ENCODE data around the gene MARCHF5.

MARCHF5 gene

DNA sequence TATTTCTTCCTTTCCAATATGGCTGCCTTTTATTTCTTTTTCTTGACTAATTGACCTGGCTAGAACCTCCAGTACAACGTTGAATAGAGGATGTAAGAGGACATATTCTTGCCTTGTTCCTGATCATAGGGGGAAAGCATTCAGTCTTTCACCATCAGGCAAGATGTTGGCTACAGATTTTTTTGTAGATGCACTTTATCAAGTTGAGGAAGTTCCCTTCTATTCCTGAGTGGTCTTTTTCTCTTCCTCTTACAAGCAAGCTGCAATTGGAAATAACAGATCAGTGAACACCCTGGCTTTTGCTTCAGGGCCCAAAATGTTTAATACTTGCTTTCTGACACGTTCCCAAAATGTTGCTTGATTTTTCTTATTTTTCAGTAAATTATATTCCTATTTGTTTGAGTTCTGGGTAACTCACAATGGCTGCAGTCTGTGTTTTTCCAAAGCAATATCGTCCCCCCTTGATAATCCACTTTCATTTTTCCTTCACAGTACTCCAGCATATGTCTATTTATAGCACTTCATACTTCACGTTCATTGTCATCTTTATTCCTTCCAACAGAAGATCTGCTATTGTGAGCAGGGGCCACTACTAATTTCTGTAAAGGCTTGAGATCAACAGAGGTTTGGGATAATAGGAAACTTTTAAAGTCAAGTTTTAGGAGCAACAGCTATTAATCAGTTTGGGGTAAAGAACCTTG, 11.8 kb upstream of the MARCHF5 start:
- no peaks in the 10 kb centered on the region for H3K9me3 Mint-ChIP-seq
- peaks cover 3% of the 10 kb centered on the region for H3K36me3 Mint-ChIP-seq (ENCODE audit: insufficient read depth)
- H3K4me1 Mint-ChIP-seq, result no peaks in the 10 kb centered on the region
- H3K4me3 Mint-ChIP-seq, result no peak overlapping the region
- no peak for DNase-seq (ENCODE audit: low spot score in 2 of 2)
- peak overlapping the region; percentile 26 for H3K27ac Mint-ChIP-seq (ENCODE audit: low read depth)
- no peaks in the 10 kb centered on the region for H3K27me3 Mint-ChIP-seq
- ATAC-seq (replicated peaks; ENCODE audit: extremely low read depth, poor library complexity, severe bottlenecking), result no peak

DNA sequence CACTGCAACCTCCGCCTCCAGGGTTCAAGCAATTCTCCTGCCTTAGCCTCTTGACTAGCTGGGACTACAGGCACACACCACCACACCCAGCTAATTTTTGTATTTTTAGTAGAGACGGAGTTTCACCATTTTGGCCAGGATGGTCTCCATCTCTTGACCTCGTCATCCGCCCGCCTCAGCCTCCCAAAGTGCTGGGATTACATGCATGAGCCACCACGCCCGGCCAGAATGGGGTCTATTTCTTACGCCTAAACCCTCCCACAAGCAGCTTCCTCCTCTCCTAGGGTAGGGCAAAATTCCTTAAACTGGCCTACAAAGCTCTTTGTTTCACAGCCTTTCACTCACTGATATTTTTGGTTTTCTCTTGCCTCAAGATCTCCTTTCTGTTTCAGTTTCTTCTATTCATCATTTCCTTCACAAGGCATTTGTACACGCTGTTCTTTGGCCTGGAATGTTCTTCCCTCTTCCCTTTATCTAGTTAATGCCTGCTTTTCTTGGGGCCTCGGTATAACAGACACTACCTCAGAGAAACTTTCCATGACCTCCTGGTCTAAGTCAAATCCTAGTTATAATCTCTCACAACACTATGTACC, 6.8 kb upstream of the MARCHF5 start:
- no peak for DNase-seq (ENCODE audit: low spot score in 2 of 2)

DNA sequence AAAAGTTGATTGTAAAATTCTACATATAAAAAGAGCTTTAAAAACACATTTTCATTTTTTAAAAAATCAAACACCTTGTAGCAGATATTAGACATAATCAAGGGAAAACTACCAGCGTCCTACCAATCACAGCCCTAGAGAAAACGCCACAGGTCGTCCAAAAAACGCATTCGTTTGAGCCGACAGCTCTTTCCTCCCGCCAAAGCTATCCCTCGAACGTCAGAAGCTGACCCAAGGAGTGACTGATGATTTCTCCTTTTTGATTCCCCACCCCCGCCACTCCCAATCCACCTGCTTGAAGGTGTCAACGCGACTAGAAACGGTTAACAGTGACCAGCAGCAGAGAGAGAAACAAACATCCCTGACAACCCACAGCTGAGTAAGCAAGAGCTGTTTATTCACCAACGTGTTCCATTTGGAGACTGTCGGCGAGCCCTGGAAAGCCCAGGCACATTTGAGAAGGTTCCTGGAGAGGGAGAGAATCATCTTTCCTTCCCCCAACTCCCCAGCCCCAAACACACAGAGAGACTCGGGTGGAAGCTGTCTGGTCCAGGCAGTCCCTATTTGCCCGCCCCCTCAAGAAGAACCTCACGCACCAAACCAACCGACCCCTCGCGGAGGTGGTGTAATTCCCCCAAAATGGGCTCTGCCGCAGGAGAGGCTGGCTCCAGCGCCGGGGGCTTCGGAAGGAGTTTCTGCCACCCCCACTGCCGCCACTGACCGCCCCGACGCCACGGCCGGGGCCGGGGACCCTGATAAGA, 711 bp upstream of the MARCHF5 start:
- H3K27ac Mint-ChIP-seq (ENCODE audit: low read depth), result peak overlapping the region; percentile 64
- peak; percentile 13 to 17 for DNase-seq (ENCODE audit: low spot score in 2 of 2)
- peak; percentile 38 for ATAC-seq (replicated peaks; ENCODE audit: extremely low read depth, poor library complexity, severe bottlenecking)
- no peaks in the 10 kb centered on the region for H3K27me3 Mint-ChIP-seq
- no peaks in the 10 kb centered on the region for H3K9me3 Mint-ChIP-seq
- H3K4me3 Mint-ChIP-seq, result peak overlapping the region; percentile 94
- H3K4me1 Mint-ChIP-seq, result peaks cover 17% of the 10 kb centered on the region
- peaks cover 9% of the 10 kb centered on the region for H3K36me3 Mint-ChIP-seq (ENCODE audit: insufficient read depth)

More for the DNA sequence above, 6.8 kb upstream of the MARCHF5 start:
- Mint-ChIP-seq H3K4me1 (no peaks in the 10 kb centered on the region), H3K36me3 (ENCODE audit: insufficient read depth) (peaks cover 2% of the 10 kb centered on the region), H3K27me3 (no peaks in the 10 kb centered on the region), H3K4me3 (no peak overlapping the region), H3K9me3 (no peaks in the 10 kb centered on the region), H3K27ac (ENCODE audit: low read depth) (peak overlapping the region; percentile 20)
- no peak for ATAC-seq (replicated peaks; ENCODE audit: extremely low read depth, poor library complexity, severe bottlenecking)

DNA sequence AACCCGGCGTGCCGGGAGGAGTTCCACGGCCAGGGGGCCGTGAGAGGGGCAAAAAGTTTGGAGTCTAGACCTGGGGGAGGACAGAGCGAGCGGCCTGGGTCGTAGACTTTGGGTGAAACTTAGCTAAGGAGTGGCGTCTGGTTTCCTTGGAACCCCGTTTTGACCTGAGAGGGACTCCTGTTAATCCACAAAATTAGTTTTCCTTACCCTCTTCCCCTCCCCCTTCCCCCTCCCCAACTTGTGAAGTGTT, 574 bp downstream of the MARCHF5 start:
- peaks cover 21% of the 10 kb centered on the region for H3K4me1 Mint-ChIP-seq
- no peaks in the 10 kb centered on the region for H3K9me3 Mint-ChIP-seq
- H3K4me3 Mint-ChIP-seq, result peak overlapping the region; percentile 94
- DNase-seq (ENCODE audit: low spot score in 2 of 2) (no peak), ATAC-seq (replicated peaks; ENCODE audit: extremely low read depth, poor library complexity, severe bottlenecking) (no peak)
- no peak overlapping the region for H3K27ac Mint-ChIP-seq (ENCODE audit: low read depth)
- H3K36me3 Mint-ChIP-seq (ENCODE audit: insufficient read depth), result peaks cover 10% of the 10 kb centered on the region
- no peaks in the 10 kb centered on the region for H3K27me3 Mint-ChIP-seq

DNA sequence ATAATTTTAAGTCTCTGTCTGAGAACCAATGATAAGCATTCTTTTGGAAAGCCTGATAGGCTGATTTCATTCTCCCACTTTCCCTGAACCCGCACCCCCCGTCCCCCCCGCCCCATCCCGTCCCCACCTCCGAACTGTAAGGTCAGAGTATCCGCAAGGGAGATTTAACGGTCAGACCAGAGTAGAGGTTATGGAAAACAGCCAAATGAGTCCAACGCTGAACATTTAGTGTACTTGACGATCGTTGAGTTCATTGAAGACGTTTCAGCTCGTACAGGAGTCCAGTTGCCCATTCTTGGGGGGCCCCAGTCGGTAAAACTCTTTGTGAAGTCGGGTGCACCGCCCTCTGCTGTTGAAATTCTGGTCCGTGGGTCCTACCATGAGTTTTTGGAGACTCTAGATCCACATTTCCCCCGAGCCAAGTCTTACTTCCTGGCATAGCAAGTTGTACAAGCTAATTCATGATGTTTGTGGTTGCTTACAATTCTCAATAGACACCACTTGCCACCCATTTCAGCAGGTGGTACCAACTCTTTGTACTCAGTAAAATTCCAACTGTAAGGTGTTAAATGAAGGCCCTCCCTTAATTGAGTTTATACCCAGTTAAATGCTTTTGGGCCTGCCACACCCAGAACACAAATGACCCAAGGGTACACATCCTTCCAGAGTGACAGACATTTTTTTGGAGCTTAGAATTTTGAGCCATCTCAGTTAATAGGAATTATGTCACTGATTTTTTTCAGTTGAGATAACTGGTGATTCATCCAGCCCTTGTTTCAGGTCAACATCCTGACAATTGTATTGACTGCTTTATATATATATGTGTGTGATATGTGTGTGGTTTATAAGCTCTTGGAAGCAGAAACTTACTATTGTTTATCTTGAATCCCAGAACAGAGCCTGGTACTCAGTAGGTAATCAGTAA, 1.2 kb downstream of the MARCHF5 start:
- ATAC-seq (replicated peaks; ENCODE audit: extremely low read depth, poor library complexity, severe bottlenecking), result no peak
- H3K9me3 Mint-ChIP-seq, result no peaks in the 10 kb centered on the region
- peak overlapping the region; percentile 94 for H3K4me3 Mint-ChIP-seq
- H3K27me3 Mint-ChIP-seq, result no peaks in the 10 kb centered on the region
- peaks cover 10% of the 10 kb centered on the region for H3K36me3 Mint-ChIP-seq (ENCODE audit: insufficient read depth)
- peak in 1 of 2 donors; percentile 28 for DNase-seq (ENCODE audit: low spot score in 2 of 2)
- H3K4me1 Mint-ChIP-seq, result peaks cover 23% of the 10 kb centered on the region
- peak overlapping the region; percentile 76 for H3K27ac Mint-ChIP-seq (ENCODE audit: low read depth)

DNA sequence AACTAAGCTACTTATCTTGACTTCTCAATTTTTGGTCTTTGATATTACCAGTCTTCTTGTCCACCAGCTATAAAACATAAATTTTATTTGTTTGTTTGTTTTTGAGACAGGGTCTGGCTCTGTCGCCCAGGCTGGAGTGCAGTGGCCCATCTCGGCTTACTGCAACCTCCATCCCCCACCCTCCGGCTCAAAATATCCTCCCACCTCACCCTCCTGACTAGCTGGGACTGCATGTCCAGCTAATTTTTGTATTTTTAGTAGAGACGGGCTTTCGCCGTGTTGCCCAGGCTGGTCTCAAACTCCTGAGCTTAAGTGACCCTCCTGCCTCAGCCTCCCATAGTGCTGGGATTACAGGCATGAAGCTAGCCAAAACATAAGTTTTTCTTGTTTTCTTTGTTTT, 7.5 kb downstream of the MARCHF5 start:
- peaks cover 39% of the 10 kb centered on the region for H3K4me1 Mint-ChIP-seq
- H3K27ac Mint-ChIP-seq (ENCODE audit: low read depth), result peak overlapping the region; percentile 9
- DNase-seq (ENCODE audit: low spot score in 2 of 2) (no peak), ATAC-seq (replicated peaks; ENCODE audit: extremely low read depth, poor library complexity, severe bottlenecking) (no peak)
- H3K4me3 Mint-ChIP-seq, result no peak overlapping the region
- no peaks in the 10 kb centered on the region for H3K27me3 Mint-ChIP-seq
- no peaks in the 10 kb centered on the region for H3K9me3 Mint-ChIP-seq
- H3K36me3 Mint-ChIP-seq (ENCODE audit: insufficient read depth), result peaks cover 20% of the 10 kb centered on the region

DNA sequence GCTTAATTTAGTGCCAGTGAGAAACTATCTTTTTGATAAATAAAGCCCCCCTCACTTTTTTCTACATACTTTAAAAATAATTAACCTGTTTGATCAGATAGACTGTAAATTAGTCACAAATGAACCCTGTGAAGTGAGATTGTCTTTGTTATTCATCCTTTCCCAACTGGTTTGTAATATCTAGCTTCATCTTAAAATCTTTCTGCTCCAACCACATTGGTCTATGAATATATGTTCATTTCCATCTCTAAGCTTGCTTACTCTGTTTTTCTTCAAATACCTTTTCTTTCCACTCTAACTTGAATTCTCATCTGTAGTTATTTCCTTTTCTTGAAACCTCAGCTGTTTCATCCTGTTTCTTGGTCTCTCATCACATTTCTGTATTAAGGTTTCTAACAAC, 12.1 kb downstream of the MARCHF5 start:
- Mint-ChIP-seq H3K36me3 (ENCODE audit: insufficient read depth) (peaks cover 19% of the 10 kb centered on the region), H3K4me3 (no peak overlapping the region), H3K4me1 (peaks cover 59% of the 10 kb centered on the region), H3K9me3 (no peaks in the 10 kb centered on the region), H3K27ac (ENCODE audit: low read depth) (peak overlapping the region; percentile 35), H3K27me3 (no peaks in the 10 kb centered on the region)
- DNase-seq (ENCODE audit: low spot score in 2 of 2) (no peak), ATAC-seq (replicated peaks; ENCODE audit: extremely low read depth, poor library complexity, severe bottlenecking) (no peak)

DNA sequence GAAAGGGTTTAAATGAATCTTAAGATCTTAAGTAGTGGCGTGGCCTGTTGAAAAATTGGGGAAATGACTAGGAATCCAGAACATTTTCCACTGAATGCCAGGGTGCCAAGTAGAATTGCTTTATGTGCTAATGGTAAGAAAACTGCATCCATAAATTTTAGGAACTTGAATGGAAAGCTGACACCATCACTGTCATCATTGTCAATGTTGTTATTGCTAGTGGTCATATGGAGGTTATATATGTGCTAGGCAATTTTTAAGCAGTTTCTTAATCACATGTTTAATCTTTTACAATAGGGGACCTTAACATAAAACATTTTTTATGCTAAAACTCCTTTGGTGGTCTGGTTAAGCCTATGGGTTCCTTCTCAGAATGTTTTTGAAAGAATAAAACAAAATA, 13.1 kb downstream of the MARCHF5 start:
- Mint-ChIP-seq H3K27ac (ENCODE audit: low read depth) (peak overlapping the region; percentile 35), H3K27me3 (no peaks in the 10 kb centered on the region), H3K9me3 (no peaks in the 10 kb centered on the region), H3K4me1 (peaks cover 53% of the 10 kb centered on the region), H3K36me3 (ENCODE audit: insufficient read depth) (peaks cover 16% of the 10 kb centered on the region), H3K4me3 (no peak overlapping the region)
- DNase-seq (ENCODE audit: low spot score in 2 of 2) (no peak), ATAC-seq (replicated peaks; ENCODE audit: extremely low read depth, poor library complexity, severe bottlenecking) (no peak)

DNA sequence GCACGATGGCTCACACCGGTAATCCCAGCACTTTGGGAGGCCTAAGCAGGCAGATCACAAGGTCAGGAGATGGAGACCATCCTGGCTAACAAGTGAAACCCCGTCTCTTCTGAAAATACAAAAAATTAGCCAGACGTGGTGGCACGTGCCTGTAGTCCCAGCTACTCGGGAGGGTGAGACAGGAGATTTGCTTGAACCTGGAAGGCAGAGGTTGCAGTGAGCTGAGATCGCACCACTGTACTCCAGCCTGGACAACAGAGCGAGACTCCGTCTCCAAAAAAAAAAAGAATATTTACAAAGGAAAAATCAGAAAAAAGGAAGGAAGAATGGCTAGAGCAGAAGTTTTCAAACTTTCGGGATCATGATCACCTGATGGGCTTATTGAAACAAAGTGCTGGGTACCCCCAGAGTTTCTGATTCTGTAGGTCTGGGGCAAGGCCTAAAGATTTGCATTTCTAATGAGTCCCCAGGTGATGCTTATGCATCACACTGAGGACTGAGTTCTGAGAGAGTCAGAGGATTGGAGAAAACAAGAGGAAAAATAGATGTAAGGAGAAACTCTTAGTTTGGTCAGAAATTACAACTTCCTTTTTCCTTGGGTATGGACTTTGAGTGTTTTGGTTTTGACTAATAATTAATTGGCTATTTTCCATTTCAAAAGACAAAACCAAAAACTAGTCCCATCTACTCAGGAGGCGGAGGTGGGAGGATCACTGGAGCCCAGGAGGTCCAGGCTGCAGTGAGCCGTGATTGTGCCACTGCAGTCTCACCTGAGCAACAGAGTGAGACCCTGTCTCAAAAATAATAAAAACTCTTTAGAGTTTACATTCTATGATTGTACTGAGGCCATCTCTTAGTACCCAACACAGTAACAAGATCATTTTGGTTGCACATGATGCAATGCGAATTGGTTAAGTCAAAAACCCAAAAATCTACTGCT, 14.4 kb downstream of the MARCHF5 start:
- Mint-ChIP-seq H3K4me3 (no peak overlapping the region), H3K36me3 (ENCODE audit: insufficient read depth) (peaks cover 8% of the 10 kb centered on the region), H3K27me3 (no peaks in the 10 kb centered on the region), H3K9me3 (no peaks in the 10 kb centered on the region), H3K27ac (ENCODE audit: low read depth) (peak overlapping the region; percentile 68), H3K4me1 (peaks cover 49% of the 10 kb centered on the region)
- ATAC-seq (replicated peaks; ENCODE audit: extremely low read depth, poor library complexity, severe bottlenecking) (no peak), DNase-seq (ENCODE audit: low spot score in 2 of 2) (no peak)

DNA sequence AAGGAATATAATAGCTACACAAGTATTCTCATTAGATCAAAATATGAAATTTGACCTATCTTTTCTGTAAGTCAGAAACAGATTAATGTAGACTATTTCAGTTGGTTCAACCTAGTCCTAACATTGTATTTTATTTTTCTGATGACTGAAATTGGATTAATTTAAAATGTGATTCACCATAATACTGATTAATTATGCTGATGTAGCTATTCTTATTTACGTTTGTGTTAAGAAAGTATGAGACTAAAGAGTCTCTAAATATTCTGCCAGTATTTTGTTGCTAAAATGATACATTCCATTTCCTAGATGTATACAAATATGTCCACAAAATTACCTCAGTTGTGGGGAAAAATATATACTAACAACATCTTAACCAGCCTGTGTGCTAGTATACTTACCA, 18.3 kb downstream of the MARCHF5 start:
- ATAC-seq (replicated peaks; ENCODE audit: extremely low read depth, poor library complexity, severe bottlenecking), result no peak
- no peak overlapping the region for H3K4me3 Mint-ChIP-seq
- peaks cover 42% of the 10 kb centered on the region for H3K4me1 Mint-ChIP-seq
- H3K27ac Mint-ChIP-seq (ENCODE audit: low read depth), result no peak overlapping the region
- H3K36me3 Mint-ChIP-seq (ENCODE audit: insufficient read depth), result peaks cover 15% of the 10 kb centered on the region
- no peaks in the 10 kb centered on the region for H3K27me3 Mint-ChIP-seq
- no peaks in the 10 kb centered on the region for H3K9me3 Mint-ChIP-seq
- no peak for DNase-seq (ENCODE audit: low spot score in 2 of 2)

DNA sequence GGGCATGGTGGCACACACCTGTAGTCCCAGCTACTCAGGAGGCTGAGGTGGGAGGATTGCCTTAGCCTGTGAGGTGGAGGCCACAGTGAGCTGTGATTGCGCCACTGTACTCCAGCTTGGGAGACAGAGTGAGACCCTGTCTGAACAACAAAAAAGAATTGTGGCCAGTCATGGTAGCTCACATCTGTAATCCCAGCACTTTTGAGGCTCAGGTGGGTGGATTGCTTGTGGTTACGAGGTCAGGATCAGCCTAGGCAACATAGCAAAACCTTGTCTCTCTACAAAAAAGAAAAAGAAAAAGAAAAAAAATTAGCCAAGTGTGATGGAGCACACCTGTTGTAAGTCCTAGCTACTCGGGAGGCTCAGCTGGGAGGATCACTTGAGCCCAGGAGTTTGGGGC, 22.8 kb downstream of the MARCHF5 start:
- no peaks in the 10 kb centered on the region for H3K9me3 Mint-ChIP-seq
- H3K4me3 Mint-ChIP-seq, result no peak overlapping the region
- ATAC-seq (replicated peaks; ENCODE audit: extremely low read depth, poor library complexity, severe bottlenecking) (no peak), DNase-seq (ENCODE audit: low spot score in 2 of 2) (no peak)
- no peaks in the 10 kb centered on the region for H3K27me3 Mint-ChIP-seq
- peaks cover 25% of the 10 kb centered on the region for H3K36me3 Mint-ChIP-seq (ENCODE audit: insufficient read depth)
- H3K27ac Mint-ChIP-seq (ENCODE audit: low read depth), result no peak overlapping the region
- H3K4me1 Mint-ChIP-seq, result peaks cover 24% of the 10 kb centered on the region

Data from central memory CD8-positive, alpha-beta T cell (primary cell).